Activated naive CD4-positive, alpha-beta T cell treated with anti-CD3 and anti-CD28 coated beads, Interleukin-2, amount 10 ng/mL, durations not matched to agents 7 days and 5 days (primary cell): ENCODE results near the gene BCAR3.
"Not testable (repeated sequence)": the region's sequence is repeated elsewhere in the genome, so short reads cannot be mapped to it uniquely, and the experiment has no call there.

ENCODE experiments used
- CTCF ChIA-PET: fragments of 350-600 bp; sonication (Branson Sonifier 250); formaldehyde crosslinking; loops from one replicate; lab custom pipeline; 2021; ENCODE audit warnings: antibody characterized with exemption; lab: Charles Lee
- DNase-seq: peaks from one replicate; pipeline ENCODE4 v3.0.0-alpha.2; 2020
- H3K27ac Mint-ChIP-seq: one replicate; pipeline ENCODE4 v1.8.0; 2021; ENCODE audit warnings: mild to moderate bottlenecking, moderate library complexity, mixed read lengths
- H3K27me3 Mint-ChIP-seq: one replicate; pipeline ENCODE4 v1.8.0; 2021; ENCODE audit warnings: mild to moderate bottlenecking, mixed read lengths
- H3K36me3 Mint-ChIP-seq: one replicate; pipeline ENCODE4 v1.8.0; 2021; ENCODE audit warnings: mixed read lengths
- H3K4me1 Mint-ChIP-seq: one replicate; pipeline ENCODE4 v1.8.0; 2021; ENCODE audit warnings: mixed read lengths
- H3K4me3 Mint-ChIP-seq: one replicate; pipeline ENCODE4 v1.8.0; 2021; ENCODE audit warnings: mild to moderate bottlenecking, moderate library complexity, mixed read lengths
- H3K9me3 Mint-ChIP-seq: one replicate; pipeline ENCODE4 v1.8.0; 2021; ENCODE audit warnings: mixed read lengths

The BCAR3 gene

DNA sequence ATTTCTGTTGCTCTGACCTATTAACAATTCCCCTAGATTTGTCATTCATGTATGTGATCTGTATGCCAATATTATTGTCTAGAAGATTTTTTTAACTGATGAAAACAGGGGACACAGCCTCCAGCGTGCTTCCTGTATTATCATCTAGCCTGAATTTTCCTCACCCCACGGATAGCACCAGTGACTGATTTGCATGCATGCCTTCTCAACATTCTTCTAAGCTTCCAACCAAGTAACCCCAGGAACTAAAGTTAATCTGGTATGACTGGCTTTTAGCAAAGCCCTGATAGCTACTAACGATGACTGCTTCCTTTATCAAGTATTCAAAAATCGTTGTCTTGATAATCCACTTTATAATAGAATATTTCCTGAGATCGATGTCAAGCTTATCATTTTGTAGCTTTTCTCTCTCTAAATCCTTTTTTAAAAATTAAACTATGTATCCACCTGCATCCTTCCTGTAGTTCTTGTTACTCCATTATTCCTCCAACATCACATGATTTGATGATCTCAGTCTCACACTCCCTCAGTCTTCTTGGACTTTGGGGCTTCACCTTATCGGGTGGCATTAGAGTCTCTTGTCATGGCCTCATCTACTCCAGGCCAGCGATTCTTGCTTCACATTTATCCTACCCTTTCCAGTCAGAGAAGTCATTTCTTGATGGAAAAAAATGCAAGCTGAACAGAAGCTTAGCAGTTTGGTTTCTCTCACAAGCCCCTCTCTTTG is 19.0 kb downstream of the BCAR3 start:
- no peak for DNase-seq
- Mint-ChIP-seq H3K36me3 (no peaks in the 10 kb centered on the region), H3K4me3 (no peak overlapping the region), H3K27me3 (peaks cover 11% of the 10 kb centered on the region), H3K9me3 (no peaks in the 10 kb centered on the region), H3K4me1 (no peaks in the 10 kb centered on the region), H3K27ac (no peak overlapping the region)
- CTCF ChIA-PET: interaction anchor here (0.5 kb wide), 1 partner anchor 154 kb away, joined by 3 read pairs; no protein-coding TSS in a partner anchor

DNA sequence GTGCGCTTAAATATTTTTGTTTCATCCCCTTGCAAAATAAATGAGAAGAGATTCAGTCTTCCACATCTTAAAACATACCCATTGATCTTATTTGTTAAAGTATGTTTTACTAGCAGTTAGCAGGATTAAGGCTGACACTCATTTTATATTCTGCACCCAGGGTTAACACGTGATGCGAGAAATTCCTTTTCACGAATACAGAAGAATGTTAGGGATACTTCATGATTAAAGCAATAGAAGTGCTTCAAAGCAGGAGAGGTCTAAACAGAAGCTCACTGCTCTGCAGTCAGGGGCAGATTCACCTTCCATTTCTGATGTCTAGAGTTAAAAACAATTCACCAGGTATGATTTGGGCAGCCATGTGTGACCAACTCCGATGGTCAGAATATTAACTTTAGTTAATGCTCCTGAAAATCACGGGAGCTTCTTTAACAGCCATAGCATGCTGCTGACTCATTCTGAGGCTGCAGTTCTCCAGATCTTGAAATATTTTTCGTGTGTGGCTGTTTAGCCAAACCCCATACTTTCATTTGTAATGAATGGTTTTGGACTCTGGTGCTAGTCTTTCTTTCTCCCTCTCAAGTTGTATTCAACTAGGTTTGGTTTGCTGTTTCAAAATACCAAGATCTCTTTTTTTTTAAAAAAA is 19.7 kb downstream of the BCAR3 start:
- no peak overlapping the region for H3K27ac Mint-ChIP-seq
- H3K4me3 Mint-ChIP-seq: no peak overlapping the region
- no peak for DNase-seq
- H3K27me3 Mint-ChIP-seq: peaks cover 11% of the 10 kb centered on the region
- H3K36me3 Mint-ChIP-seq: no peaks in the 10 kb centered on the region
- no peaks in the 10 kb centered on the region for H3K9me3 Mint-ChIP-seq
- H3K4me1 Mint-ChIP-seq: no peaks in the 10 kb centered on the region
- CTCF ChIA-PET: interaction anchor here (0.5 kb wide), 1 partner anchor 155 kb away, joined by 3 read pairs; no protein-coding TSS in a partner anchor

DNA sequence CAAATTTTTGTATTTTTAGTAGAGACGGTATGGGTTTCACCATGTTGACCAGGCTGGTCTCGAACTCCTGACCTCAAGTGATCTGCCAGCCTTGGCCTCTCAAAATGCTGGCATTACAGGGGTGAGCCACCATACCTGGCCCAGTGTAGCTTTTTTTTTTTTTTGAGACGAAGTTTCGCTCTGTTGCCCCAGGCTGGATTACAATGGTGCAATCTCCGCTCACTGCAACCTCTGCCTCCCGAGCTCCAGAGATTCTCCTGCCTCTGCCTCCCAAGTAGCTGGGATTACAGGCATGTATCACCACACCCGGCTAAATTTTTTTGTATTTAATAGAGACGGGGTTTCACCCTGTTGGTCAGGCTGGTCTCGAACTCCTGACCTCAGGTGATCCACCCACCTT is 20.3 kb downstream of the BCAR3 start:
- H3K4me3 Mint-ChIP-seq, H3K36me3 Mint-ChIP-seq, DNase-seq, H3K4me1 Mint-ChIP-seq, H3K27ac Mint-ChIP-seq, H3K9me3 Mint-ChIP-seq, CTCF ChIA-PET: not testable (repeated sequence)
- peaks cover 11% of the 10 kb centered on the region for H3K27me3 Mint-ChIP-seq

DNA sequence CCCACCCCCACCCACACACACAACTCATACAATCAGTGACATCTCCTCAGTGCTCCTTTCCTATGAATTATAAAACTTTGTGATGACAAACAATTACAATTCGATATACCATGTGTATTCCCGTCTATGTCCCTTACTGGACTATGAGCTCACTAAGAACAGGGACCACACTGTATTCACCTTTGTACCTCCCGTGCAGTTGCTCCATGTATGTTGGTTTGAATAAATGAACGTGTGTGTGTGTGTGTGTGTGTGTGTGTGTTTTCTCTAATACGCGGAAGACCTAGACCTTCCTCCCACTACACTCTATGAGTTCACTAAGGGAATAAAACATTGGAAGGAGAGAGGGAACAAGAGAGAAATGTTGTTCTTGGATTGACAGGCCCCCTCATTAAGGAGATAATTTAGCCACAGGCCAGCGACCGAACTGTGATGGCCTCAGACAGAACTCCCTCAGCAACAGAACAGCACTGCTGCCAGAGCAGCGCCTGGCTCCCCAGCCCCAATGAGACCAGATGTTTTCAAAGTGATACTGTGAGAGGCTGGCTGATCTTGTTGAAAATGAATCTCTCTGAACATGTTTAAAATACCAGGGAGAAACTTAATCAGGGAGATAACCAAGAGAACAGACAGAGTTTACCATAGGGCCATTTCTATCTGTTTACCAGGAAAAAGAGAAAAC is 21.7 kb downstream of the BCAR3 start:
- Mint-ChIP-seq H3K27ac (no peak overlapping the region), H3K4me3 (no peak overlapping the region), H3K4me1 (no peaks in the 10 kb centered on the region), H3K27me3 (peaks cover 15% of the 10 kb centered on the region), H3K9me3 (no peaks in the 10 kb centered on the region), H3K36me3 (no peaks in the 10 kb centered on the region)
- CTCF ChIA-PET: no interaction called here
- DNase-seq: no peak

DNA sequence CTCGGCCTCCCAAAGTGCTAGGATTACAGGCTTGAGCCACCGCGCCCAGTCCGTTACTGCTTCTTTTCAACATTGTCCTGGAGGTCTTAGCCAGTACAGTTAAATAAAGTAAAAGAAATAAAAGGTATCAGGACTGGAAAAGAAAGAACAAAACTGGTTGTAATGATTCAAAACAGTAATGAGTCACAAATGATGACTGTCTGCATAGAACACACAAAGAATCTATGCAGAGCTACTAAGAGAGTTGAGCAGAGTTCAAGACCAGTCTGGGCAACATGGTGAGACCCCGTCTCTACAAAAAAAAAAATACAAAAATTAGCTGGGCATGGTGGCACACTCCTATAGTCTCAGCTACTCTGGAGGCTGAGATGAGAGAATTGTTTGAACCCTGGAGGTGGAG is 23.4 kb downstream of the BCAR3 start:
- CTCF ChIA-PET: no interaction called here
- H3K4me1 Mint-ChIP-seq: no peaks in the 10 kb centered on the region
- DNase-seq: no peak
- no peak overlapping the region for H3K27ac Mint-ChIP-seq
- peaks cover 16% of the 10 kb centered on the region for H3K27me3 Mint-ChIP-seq
- H3K4me3 Mint-ChIP-seq: no peak overlapping the region
- no peaks in the 10 kb centered on the region for H3K36me3 Mint-ChIP-seq
- no peaks in the 10 kb centered on the region for H3K9me3 Mint-ChIP-seq

DNA sequence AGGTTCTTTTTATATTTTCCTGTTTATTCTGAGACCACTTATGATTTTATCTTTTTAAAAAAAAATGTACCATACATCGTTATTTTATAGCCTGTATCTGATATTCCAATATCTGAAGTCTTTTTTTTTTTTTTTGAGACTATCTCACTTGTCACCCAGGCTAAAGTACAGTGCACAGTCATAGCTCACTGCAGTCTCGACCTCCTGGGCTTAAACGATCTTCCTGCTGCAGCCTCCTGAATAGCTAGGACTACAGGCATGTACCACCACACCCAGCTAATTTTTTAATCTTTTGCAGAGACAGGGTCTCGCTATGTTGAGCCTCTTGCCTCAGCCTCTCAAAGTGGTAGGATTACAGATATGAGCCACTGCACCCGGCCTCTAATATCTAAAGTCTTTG is 25.1 kb downstream of the BCAR3 start:
- CTCF ChIA-PET: no interaction called here
- no peaks in the 10 kb centered on the region for H3K9me3 Mint-ChIP-seq
- H3K4me3 Mint-ChIP-seq: no peak overlapping the region
- DNase-seq: no peak
- H3K27me3 Mint-ChIP-seq: peaks cover 16% of the 10 kb centered on the region
- H3K36me3 Mint-ChIP-seq: no peaks in the 10 kb centered on the region
- H3K27ac Mint-ChIP-seq: no peak overlapping the region
- no peaks in the 10 kb centered on the region for H3K4me1 Mint-ChIP-seq

DNA sequence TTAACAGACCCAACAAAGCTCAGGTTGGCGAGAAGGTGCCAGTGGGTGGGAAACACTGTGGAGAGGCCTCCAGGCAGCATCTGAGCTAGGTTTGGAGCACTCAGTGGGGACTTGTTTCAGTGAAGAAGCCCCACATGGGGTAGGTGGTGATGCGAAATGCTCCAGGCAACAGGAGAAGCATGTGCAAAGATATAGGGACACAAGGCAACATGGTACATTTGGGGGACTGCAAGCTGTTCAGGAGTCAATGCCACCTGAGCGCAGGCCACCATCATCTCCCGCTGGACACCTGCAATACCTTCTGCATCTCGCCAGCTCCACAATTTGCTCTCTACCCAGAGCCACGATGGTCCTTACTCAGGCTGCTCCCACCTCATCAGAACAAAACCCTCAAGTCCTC is 28.0 kb downstream of the BCAR3 start:
- no peaks in the 10 kb centered on the region for H3K36me3 Mint-ChIP-seq
- CTCF ChIA-PET: interaction anchor here (0.7 kb wide), 1 partner anchor 23 kb away, joined by 3 read pairs; no protein-coding TSS in a partner anchor

DNA sequence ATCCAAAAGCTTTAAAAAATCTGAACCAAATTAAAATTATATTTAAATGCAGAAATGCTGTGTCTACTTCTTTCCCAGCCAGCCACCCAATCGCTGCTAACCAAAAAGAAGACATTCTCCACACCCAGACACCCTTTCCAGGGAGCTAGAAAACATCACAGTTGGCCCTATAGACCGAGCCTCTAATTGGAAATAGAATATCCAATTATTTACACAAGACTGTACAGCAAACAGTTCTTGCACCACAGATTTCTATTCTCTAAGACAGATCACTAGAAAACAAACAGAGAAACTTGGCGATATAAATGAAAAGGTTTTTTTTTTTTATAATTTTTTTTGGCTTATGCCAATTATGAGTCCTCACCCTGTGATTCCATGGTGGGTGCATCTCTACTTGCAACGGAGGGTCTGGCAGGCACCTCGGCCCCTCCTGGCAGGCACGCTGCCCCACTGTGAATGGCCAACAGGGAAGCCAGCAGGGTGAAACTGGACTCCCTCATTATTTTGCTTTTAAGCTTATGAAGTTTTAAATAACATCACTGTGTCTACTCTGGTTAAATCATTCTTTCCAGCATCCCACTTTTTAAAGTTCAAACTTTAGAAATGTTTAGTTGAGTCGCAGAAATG is 29.2 kb downstream of the BCAR3 start:
- Mint-ChIP-seq H3K9me3 (no peaks in the 10 kb centered on the region), H3K36me3 (no peaks in the 10 kb centered on the region), H3K4me1 (no peaks in the 10 kb centered on the region), H3K27ac (no peak overlapping the region), H3K27me3 (peaks cover 33% of the 10 kb centered on the region), H3K4me3 (no peak overlapping the region)
- no peak for DNase-seq
- CTCF ChIA-PET: no interaction called here

More for the DNA sequence above, 28.0 kb downstream of the BCAR3 start:
- no peaks in the 10 kb centered on the region for H3K4me1 Mint-ChIP-seq
- DNase-seq: no peak
- H3K27me3 Mint-ChIP-seq: peaks cover 31% of the 10 kb centered on the region
- no peak overlapping the region for H3K4me3 Mint-ChIP-seq
- H3K9me3 Mint-ChIP-seq: no peaks in the 10 kb centered on the region
- H3K27ac Mint-ChIP-seq: no peak overlapping the region

DNA sequence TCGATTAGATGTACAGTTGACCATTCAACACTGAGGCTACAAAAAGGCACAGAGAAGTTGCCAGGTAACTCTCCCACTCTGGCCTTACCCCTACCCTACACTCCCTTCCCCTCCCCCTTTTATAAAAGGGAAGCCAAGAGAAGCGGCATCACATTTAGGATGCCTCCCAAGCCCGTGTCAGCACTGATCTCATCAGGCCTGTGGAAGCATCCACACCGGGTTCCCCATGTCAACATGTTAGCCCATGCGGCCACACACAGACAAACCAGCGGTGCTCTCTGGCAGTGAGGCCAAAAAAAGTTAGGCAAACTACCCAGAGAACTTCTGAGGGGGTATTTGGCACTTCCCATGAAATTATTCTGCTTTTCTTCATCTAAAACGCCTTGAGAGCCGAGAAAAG is 29.9 kb downstream of the BCAR3 start:
- Mint-ChIP-seq H3K36me3 (no peaks in the 10 kb centered on the region), H3K4me3 (no peak overlapping the region), H3K27me3 (peaks cover 33% of the 10 kb centered on the region), H3K27ac (no peak overlapping the region), H3K9me3 (no peaks in the 10 kb centered on the region), H3K4me1 (no peaks in the 10 kb centered on the region)
- CTCF ChIA-PET: no interaction called here
- DNase-seq: no peak

DNA sequence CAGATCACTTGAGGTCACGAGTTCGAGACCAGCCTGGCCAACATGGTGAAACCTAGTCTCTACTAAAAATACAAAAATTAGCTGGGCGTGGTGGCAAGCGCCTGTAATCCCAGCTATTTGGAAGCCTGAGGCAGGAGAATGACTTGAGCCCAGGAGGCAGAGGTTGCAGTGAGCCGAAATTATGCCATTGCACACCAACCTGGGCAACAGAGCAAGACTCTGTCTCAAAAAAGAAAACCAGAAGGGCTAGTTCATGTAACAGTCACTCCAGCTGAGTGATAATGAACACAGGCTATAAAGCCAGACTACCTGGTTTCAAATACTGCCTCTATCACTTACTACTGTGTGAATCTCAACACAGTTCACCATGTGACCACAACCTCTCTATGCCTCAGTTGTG is 31.5 kb downstream of the BCAR3 start:
- H3K27ac Mint-ChIP-seq, H3K4me1 Mint-ChIP-seq, DNase-seq, H3K9me3 Mint-ChIP-seq, CTCF ChIA-PET, H3K4me3 Mint-ChIP-seq, H3K36me3 Mint-ChIP-seq: not testable (repeated sequence)
- H3K27me3 Mint-ChIP-seq: peaks cover 31% of the 10 kb centered on the region

DNA sequence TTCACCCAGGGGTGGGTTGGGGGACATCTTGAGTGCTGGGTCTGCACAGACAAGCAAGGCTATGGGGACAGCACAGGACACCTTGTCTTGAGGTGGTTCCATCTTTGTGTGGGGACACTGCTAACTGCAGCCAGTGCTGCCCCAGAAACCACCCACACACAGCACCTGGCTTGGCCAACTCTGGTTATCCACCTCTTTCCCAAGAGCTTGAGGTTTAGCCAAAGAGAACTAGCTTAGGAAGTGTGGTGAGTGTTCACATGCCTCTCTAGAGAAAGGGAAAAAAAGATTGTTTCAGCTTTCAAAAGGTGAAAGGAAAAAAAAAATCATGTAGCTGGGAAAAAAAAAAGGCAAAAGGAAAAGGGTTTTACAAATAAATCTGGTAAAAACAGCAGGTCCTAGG is 32.4 kb downstream of the BCAR3 start:
- no peaks in the 10 kb centered on the region for H3K9me3 Mint-ChIP-seq
- no peak for DNase-seq
- peaks cover 29% of the 10 kb centered on the region for H3K27me3 Mint-ChIP-seq
- CTCF ChIA-PET: interaction anchor here (1.2 kb wide), 1 partner anchor 19 kb away, joined by 3 read pairs; no protein-coding TSS in a partner anchor
- H3K4me1 Mint-ChIP-seq: peaks cover 1% of the 10 kb centered on the region
- H3K4me3 Mint-ChIP-seq: no peak overlapping the region
- no peak overlapping the region for H3K27ac Mint-ChIP-seq
- no peaks in the 10 kb centered on the region for H3K36me3 Mint-ChIP-seq

DNA sequence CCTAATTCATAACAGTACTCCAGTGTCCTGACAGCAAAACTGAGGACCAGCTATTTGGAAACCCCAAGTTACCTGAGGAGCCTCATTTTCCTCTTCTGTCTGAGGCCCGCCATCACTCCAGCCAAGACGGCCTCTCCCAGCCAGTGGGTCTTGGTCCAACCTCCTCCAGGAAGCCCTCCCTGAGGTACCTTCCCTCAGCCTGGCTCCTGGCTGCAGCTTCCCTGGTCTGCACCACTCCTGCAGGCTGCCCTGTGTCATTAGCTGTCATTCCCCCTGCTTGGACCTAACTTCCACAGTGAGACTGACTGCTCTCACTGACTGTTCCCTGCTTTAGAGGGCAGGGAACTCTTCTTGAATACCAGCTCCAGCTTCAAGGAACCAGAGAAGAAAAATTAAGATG is 33.0 kb downstream of the BCAR3 start:
- no peak overlapping the region for H3K4me3 Mint-ChIP-seq
- H3K27ac Mint-ChIP-seq: no peak overlapping the region
- no peak for DNase-seq
- peaks cover 7% of the 10 kb centered on the region for H3K4me1 Mint-ChIP-seq
- peaks cover 24% of the 10 kb centered on the region for H3K27me3 Mint-ChIP-seq
- no peaks in the 10 kb centered on the region for H3K9me3 Mint-ChIP-seq
- CTCF ChIA-PET: interaction anchor here (1.2 kb wide), 1 partner anchor 18 kb away, joined by 3 read pairs; no protein-coding TSS in a partner anchor
- no peaks in the 10 kb centered on the region for H3K36me3 Mint-ChIP-seq

DNA sequence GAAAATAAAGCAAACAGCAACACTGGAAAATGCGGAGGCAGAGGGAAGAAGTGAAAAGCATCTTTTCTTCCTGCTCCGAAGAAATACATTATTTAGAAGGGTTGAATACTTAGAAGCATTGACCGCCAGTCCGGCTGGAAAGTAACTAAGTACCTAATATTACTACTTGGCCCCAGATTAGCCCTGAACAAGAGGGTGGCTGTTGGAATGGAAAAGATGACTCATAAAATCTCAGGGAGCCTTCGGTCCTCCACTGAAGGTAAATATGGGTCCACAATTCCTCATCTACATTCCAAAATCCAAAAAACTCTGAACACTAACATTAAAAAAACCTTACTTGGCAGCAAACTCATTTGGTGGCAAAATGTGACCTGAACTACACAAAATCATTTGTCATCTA is 40.1 kb downstream of the BCAR3 start:
- no peak overlapping the region for H3K4me3 Mint-ChIP-seq

More for the DNA sequence above, 40.1 kb downstream of the BCAR3 start:
- H3K9me3 Mint-ChIP-seq: no peaks in the 10 kb centered on the region
- no peaks in the 10 kb centered on the region for H3K27me3 Mint-ChIP-seq
- peaks cover 7% of the 10 kb centered on the region for H3K4me1 Mint-ChIP-seq
- H3K27ac Mint-ChIP-seq: no peak overlapping the region
- DNase-seq: no peak
- H3K36me3 Mint-ChIP-seq: no peaks in the 10 kb centered on the region
- CTCF ChIA-PET: interaction anchor here (1.4 kb wide), 1 partner anchor 12 kb away, joined by 4 read pairs; no protein-coding TSS in a partner anchor
